SH-SY5Y (cell line): Measurements from ENCODE around the gene PVALEF.

ENCODE experiments used
- GATA2 ChIP-seq: IDR thresholded peaks from 2 replicates; pipeline ENCODE4 v1.6.1; 2011; ENCODE audit warnings: mild to moderate bottlenecking, low read depth, low read length
- GATA3 ChIP-seq: IDR thresholded peaks from 2 replicates; pipeline ENCODE4 v1.6.1; 2011; ENCODE audit warnings: low read depth, mild to moderate bottlenecking, low read length, moderate library complexity

GRCh38 chr17:81129289-81129688, 36.0 kb upstream of the PVALEF start:
- TF ChIP-seq GATA2 = no peak
- no peak for TF ChIP-seq GATA3
